Upper lobe of left lung (tissue), 6 donors: ENCODE results near the gene SERTAD1. TPM values are rescaled to one million over a fixed set of nuclear protein-coding genes. Genes with fewer than 3 reads are reported as not detected.

Source experiments
- ATAC-seq, 2 donors: fragments of 200-7000 bp; cut with Tn5 transposase; one replicate each; pipeline ENCODE4 v1.9.1; 2022; ENCODE audit warnings: mild to moderate bottlenecking in 2 of 2, moderate library complexity in 2 of 2; ENCODE audit not compliant: low FRiP score in 2 of 2
- DNase-seq, 2 donors: peaks; one replicate each; pipeline ENCODE4 v3.0.0-alpha.2; 2019 to 2020
- H3K27ac ChIP-seq, 4 donors: fragments of 200-600 bp; sonication (generic); one replicate each; pipeline ENCODE4 v1.5.1; 2016 to 2019
- H3K27me3 ChIP-seq, 4 donors: fragments of 200-600 bp; sonication (generic); one replicate each; pipeline ENCODE4 v1.5.1; 2017 to 2019
- H3K36me3 ChIP-seq, 4 donors: fragments of 200-600 bp; sonication (generic); one replicate each; pipeline ENCODE4 v1.5.1; 2016 to 2019
- H3K4me1 ChIP-seq, 4 donors: fragments of 200-600 bp; sonication (generic); one replicate each; pipeline ENCODE4 v1.5.1; 2018 to 2019
- H3K4me3 ChIP-seq, 4 donors: fragments of 200-600 bp; sonication (generic); one replicate each; pipeline ENCODE4 v1.5.1; 2017 to 2019; ENCODE audit warnings: mild to moderate bottlenecking in 2 of 4, moderate library complexity in 1 of 4
- H3K9me3 ChIP-seq, 4 donors: fragments of 200-600 bp; sonication (generic); one replicate each; pipeline ENCODE4 v1.5.1; 2018 to 2019
- EP300 ChIP-seq, 4 donors: sonication (generic); formaldehyde crosslinking; IDR thresholded peaks; one replicate each; pipeline ENCODE4 v1.5.1; 2017; ENCODE audit warnings: antibody characterized with exemption in 4 of 4, control low read depth in 2 of 4
- POLR2A ChIP-seq, 4 donors: fragments of 450-650 bp; IDR thresholded peaks; one replicate each; pipeline ENCODE4 v1.5.1; 2016 to 2017; ENCODE audit warnings: antibody characterized with exemption in 4 of 4, mild to moderate bottlenecking in 2 of 4
- POLR2AphosphoS5 ChIP-seq, 2 donors: sonication (generic); formaldehyde crosslinking; IDR thresholded peaks; one replicate each; pipeline ENCODE4 v1.5.1; 2017; ENCODE audit warnings: antibody characterized with exemption in 2 of 2
- WGBS, 2 donors: methylation state at CpG; one replicate each; pipeline ENCODE4 v1.1.5; 2017 to 2018; 5-methylcytosine and 5-hydroxymethylcytosine counted together
- total RNA-seq, 6 donors: library from RNA; depleted of rRNA in 4 of 6; stranded (reverse); fragments of >200 nt in 4 of 6; gene quantifications; one replicate each; pipeline versions ENCODE4 v1.1.0 to v1.2.1, GENCODE V29; 2016 to 2021
- TF ChIP-seq, protein P1 (sequence below), 6 experiments: fragments of 450-650 bp in 4 of 6; fragments of 200-600 bp in 2 of 6; sonication (generic) in 2 of 6; IDR thresholded peaks; one replicate each; pipeline ENCODE4 v1.5.1; 2016 to 2019; ENCODE audit warnings: antibody characterized with exemption in 6 of 6
- donor health status: DM: no; HTN: no; CAD: no; lungs with moderate emphysema.
- donor health status: DM: no; HTN: yes; CAD: no; lungs with severe emphysema.

Gene SERTAD1
- total RNA-seq, 6 donors from 2014 or later: 2.1 to 37.5 (median 18.4) TPM

DNA sequence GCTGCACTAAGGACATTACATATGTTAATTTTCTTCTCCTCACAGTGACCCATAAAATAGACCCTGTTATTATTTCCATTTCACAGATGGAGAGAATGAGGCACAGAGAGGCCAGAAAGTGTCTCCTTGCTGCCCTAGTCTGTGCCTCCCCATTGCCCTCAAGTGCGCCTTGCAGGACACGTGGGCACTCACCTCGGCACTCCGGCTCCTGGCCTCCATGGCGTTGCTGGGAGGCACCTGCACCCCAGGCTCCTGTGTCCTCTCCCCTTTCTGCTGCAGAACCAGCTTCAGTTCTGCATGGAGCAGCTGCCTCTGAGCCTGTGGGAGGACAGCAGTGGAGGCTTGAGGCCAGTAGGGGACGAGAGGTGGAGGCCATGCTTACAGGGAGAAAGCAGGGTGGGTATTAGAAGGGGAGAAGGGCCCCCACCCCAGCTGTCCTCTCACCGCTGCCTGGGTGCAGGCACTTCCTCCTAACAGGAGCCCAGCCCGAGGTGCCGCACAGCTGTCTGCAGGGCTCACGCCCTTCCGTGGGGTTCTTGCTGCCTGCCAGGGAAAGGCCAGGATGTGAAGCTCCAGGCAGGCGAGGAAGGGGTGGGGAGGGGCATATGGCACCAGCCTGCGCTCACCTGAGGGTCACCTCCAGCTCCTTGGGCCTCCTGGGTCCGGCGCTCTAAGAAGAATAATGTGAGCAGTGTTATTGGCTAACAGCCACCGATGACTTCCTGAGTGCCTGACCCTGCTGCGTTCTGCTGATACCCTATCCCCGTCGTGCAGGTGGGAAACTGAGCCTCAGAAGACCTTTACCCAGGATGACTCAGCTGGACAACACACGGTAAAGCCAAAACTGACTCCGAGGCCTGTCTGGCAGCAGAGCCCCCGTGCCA is 17.8 kb downstream of the SERTAD1 start:
- peaks cover 0 to 22% (median 0%) of the 10 kb centered on the region in 4 donors for H3K36me3 ChIP-seq
- DNase-seq (peak in 1 of 2 donors; percentile 72), ATAC-seq (no peak)
- TF ChIP-seq POLR2AphosphoS5 (IDR thresholded peaks at IDR 0.05) (no peak), POLR2A (IDR thresholded peaks at IDR 0.05) (no peak), EP300 (IDR thresholded peaks at IDR 0.05) (no peak)
- TF ChIP-seq, protein P1, sequence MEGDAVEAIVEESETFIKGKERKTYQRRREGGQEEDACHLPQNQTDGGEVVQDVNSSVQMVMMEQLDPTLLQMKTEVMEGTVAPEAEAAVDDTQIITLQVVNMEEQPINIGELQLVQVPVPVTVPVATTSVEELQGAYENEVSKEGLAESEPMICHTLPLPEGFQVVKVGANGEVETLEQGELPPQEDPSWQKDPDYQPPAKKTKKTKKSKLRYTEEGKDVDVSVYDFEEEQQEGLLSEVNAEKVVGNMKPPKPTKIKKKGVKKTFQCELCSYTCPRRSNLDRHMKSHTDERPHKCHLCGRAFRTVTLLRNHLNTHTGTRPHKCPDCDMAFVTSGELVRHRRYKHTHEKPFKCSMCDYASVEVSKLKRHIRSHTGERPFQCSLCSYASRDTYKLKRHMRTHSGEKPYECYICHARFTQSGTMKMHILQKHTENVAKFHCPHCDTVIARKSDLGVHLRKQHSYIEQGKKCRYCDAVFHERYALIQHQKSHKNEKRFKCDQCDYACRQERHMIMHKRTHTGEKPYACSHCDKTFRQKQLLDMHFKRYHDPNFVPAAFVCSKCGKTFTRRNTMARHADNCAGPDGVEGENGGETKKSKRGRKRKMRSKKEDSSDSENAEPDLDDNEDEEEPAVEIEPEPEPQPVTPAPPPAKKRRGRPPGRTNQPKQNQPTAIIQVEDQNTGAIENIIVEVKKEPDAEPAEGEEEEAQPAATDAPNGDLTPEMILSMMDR (IDR thresholded peaks at IDR 0.05): no peak
- peak overlapping the region in 1 of 4 donors; percentile 12 for H3K4me3 ChIP-seq
- no peaks in the 10 kb centered on the region for H3K27me3 ChIP-seq
- H3K27ac ChIP-seq: peak overlapping the region in 1 of 4 donors; percentile 61
- 53 to 77% methylated on average over 8 to 22 of the region's 22 CpGs for WGBS, 2 donors
- H3K4me1 ChIP-seq: peaks cover 11 to 32% (median 15%) of the 10 kb centered on the region in 4 donors
- H3K9me3 ChIP-seq: no peaks in the 10 kb centered on the region

DNA sequence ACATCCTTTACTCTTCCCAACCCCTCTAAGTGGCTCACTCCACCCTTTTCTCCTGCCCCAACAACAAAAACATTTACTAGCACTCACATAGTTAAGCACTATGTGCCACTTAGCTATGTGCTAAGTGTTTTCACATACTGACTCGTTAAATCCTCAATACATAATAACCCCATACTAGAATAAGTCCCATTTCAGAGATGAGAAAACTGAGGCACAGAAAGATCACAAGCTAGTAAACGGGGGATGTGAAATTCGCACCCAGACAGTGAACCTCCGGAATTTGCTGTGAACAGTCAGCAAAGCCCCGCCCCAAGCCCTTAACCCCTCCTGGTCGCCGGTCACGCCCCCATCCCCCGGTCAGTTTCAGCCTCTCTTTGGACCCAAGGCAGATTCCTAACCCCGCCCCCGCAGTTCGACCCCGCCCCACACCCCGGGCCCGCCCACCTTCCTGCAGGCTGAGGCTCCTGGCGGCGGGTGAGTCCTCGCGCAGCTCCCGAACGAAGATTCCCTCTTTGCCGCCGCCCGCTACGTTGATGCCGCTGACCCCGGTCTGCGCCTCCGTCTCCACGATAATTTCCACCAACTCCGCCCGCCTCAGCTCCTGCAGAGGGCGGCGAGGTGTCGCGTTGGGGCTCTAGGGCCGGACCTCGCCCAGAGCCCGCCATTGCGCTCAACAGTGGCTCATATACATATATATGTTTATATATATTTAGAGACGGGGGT is 22.4 kb downstream of the SERTAD1 start:
- peak overlapping the region; percentile 58 to 74 (median 66) for H3K4me3 ChIP-seq
- H3K4me1 ChIP-seq: peaks cover 10 to 41% (median 21%) of the 10 kb centered on the region in 4 donors
- peaks cover 0 to 35% (median 4%) of the 10 kb centered on the region in 4 donors for H3K36me3 ChIP-seq
- TF ChIP-seq, protein P1 (IDR thresholded peaks at IDR 0.05): peak in 2 of 6 experiments; percentile 20 to 24
- TF ChIP-seq POLR2A (IDR thresholded peaks at IDR 0.05): peak in 2 of 4 donors; percentile 11 to 57
- no peak for TF ChIP-seq EP300 (IDR thresholded peaks at IDR 0.05)
- TF ChIP-seq POLR2AphosphoS5 (IDR thresholded peaks at IDR 0.05): peak in 1 of 2 donors; percentile 24
- ATAC-seq (peak; percentile 95 to 97), DNase-seq (peak; percentile 94 to 97)
- 0 to 1% methylated on average over 21 to 38 of the region's 41 CpGs for WGBS, 2 donors
- H3K9me3 ChIP-seq: no peaks in the 10 kb centered on the region
- no peaks in the 10 kb centered on the region for H3K27me3 ChIP-seq
- peak overlapping the region; percentile 79 to 88 (median 86) for H3K27ac ChIP-seq

DNA sequence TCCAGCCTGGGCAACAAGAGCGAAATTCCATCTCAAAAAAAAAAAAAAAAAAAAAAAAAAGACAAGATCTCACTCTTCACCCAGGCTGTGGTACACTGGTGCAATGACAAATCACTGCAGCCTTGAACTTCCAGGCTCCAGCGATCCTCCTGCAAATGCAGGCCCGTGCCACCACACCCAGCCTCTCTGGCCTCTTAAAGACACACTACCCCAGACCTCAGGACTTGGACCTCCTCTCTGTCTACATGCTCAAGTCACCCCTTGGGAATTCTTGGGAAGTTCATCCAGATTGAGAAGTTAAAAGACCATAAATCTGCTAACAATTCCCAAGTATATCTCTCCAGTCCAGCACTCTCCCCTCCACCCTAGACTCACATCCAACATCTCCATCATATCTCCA is 25.2 kb downstream of the SERTAD1 start:
- no peak for TF ChIP-seq POLR2AphosphoS5 (IDR thresholded peaks at IDR 0.05)
- no peak for TF ChIP-seq POLR2A (IDR thresholded peaks at IDR 0.05)
- TF ChIP-seq, protein P1 (IDR thresholded peaks at IDR 0.05): no peak
- no peak for TF ChIP-seq EP300 (IDR thresholded peaks at IDR 0.05)
- Histone ChIP-seq H3K36me3 (peaks cover 3 to 42% (median 21%) of the 10 kb centered on the region in 4 donors), H3K4me1 (peaks cover 6 to 38% (median 19%) of the 10 kb centered on the region in 4 donors), H3K4me3 (no peak overlapping the region), H3K27ac (no peak overlapping the region), H3K27me3 (no peaks in the 10 kb centered on the region), H3K9me3 (no peaks in the 10 kb centered on the region)
- 67 to 74% methylated on average over 2 to 3 of the region's 3 CpGs for WGBS, 2 donors
- no peak for ATAC-seq
- no peak for DNase-seq

DNA sequence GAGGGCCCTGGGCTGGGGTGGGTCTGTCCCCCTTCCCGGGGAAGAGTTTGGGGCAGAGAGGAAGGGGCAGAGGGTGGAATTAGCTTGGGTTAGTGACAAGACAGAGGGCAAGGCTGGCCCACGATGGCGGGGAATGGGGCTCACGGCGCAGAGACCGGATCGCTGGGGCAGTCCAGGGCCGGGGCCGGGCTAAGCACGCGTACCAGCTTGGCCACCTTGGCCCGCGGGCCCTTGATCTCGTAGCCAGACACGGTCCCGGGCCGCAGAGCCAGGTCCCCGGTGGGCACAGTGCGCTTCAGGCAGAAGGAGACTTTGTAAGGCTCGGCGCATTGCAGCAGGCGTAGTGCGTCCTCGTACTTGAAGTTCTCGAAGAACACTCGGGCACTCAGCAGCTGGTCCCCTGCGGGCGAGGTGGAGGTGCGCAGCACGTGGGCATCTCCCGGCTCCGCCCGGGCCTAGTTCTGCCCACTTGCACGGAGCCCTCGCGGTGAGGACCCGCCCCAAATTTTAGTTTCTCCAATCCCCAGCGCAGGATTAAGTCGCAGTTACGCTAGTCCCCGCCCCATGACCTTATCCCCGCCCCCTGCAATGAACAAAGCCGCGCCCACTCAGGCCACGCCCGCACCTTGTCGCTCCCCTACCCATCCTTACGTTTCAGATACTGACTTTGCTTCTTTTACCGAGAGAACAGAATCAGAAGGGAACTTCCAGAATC is 27.2 kb downstream of the SERTAD1 start:
- 40 to 56% methylated on average over 17 to 49 of the region's 49 CpGs for WGBS, 2 donors
- peak; percentile 5 to 63 for ATAC-seq
- H3K4me1 ChIP-seq: peaks cover 6 to 26% (median 14%) of the 10 kb centered on the region in 4 donors
- TF ChIP-seq POLR2A (IDR thresholded peaks at IDR 0.05) (no peak), POLR2AphosphoS5 (IDR thresholded peaks at IDR 0.05) (no peak), EP300 (IDR thresholded peaks at IDR 0.05) (no peak)
- TF ChIP-seq, protein P1 (IDR thresholded peaks at IDR 0.05): no peak
- H3K27ac ChIP-seq: peak overlapping the region in 2 of 4 donors; percentile 43 to 52
- peak overlapping the region in 1 of 4 donors; percentile 26 for H3K4me3 ChIP-seq
- peak; percentile 84 to 86 for DNase-seq
- no peaks in the 10 kb centered on the region for H3K27me3 ChIP-seq
- H3K36me3 ChIP-seq: peaks cover 3 to 50% (median 24%) of the 10 kb centered on the region in 4 donors
- no peaks in the 10 kb centered on the region for H3K9me3 ChIP-seq
